ENCODE results near the gene KLK6. TPM values are rescaled to one million over a fixed set of nuclear protein-coding genes. Genes with fewer than 3 reads are reported as not detected.

KLK6 gene
- total and polyA plus RNA-seq, 2 donors (not counting 3 experiments of a cell fraction or from before 2014, with no cell fraction given): 0.12 TPM; not detected in 1

GRCh38 chr19:50998686-50999085, 29.3 kb upstream of the KLK6 start:
- ChIA-PET CTCF (interaction anchor here (2.6 kb wide), 1 partner anchor 22 kb away, joined by 7 read pairs; no protein-coding TSS in a partner anchor), POLR2A (no interaction called here)
- Histone ChIP-seq H3K9me1 (replicated peaks; ENCODE audit: control insufficient read depth, extremely low read depth, insufficient read depth, low read length) (no peaks in the 10 kb centered on the region), H3K4me3 (replicated peaks in 1 of 3; ENCODE audit: insufficient read depth in 1 of 3, low read depth in 1 of 3, low read length in 3 of 3) (no peak overlapping the region), H3K27me3 (ENCODE audit: control insufficient read depth in 2 of 2, insufficient read depth in 2 of 2, low read length in 2 of 2) (no peaks in the 10 kb centered on the region), H3K4me2 (ENCODE audit: insufficient read depth, low read length) (no peak overlapping the region), H3K4me1 (ENCODE audit: control insufficient read depth, extremely low read depth, insufficient read depth, low read length) (no peaks in the 10 kb centered on the region), H4K20me1 (replicated peaks; ENCODE audit: control insufficient read depth, extremely low read depth, insufficient read depth, low read length) (no peaks in the 10 kb centered on the region), H3K9ac (replicated peaks; ENCODE audit: extremely low read depth, insufficient read depth, low read length) (no peak overlapping the region), H3K27ac (ENCODE audit: insufficient read depth, low read depth, low read length) (no peak overlapping the region), H3K79me2 (ENCODE audit: control insufficient read depth, insufficient read depth, low read length) (no peaks in the 10 kb centered on the region), H3K9me3 (replicated peaks; ENCODE audit: control insufficient read depth, insufficient read depth, low read length) (no peaks in the 10 kb centered on the region), H3K36me3 (ENCODE audit: control insufficient read depth in 2 of 2, extremely low read depth in 1 of 2, insufficient read depth in 2 of 2, low read length in 2 of 2) (no peaks in the 10 kb centered on the region), H2AFZ (ENCODE audit: low read depth, low read length) (no peak overlapping the region)
- DNase-seq (ENCODE audit: low read depth, low spot score) (no peak), FAIRE-seq (no peak)
- intact Hi-C loops (cut with micrococcal nuclease): no loop called here
- dilution Hi-C loops (cut with MboI; ENCODE audit: extremely low pct_ligation_motif_present, low sequenced_read_pairs): no loop called here
- no peak for TF ChIP-seq JUN (IDR thresholded peaks at IDR 0.05; ENCODE audit: borderline replicate concordance, insufficient read depth, insufficient read length, low read depth)
- TF ChIP-seq POLR2A (IDR thresholded peaks at IDR 0.05; ENCODE audit: low read depth, low read length): no peak
- TF ChIP-seq POLR2AphosphoS5 (IDR thresholded peaks at IDR 0.05; ENCODE audit: insufficient read depth, low read depth, low read length): no peak
- TF ChIP-seq CTCF (IDR thresholded peaks at IDR 0.05; ENCODE audit: extremely low read depth in 1 of 2, insufficient read depth in 1 of 2, low read depth in 1 of 2, low read length in 2 of 2): no peak
- TF ChIP-seq MYC (IDR thresholded peaks at IDR 0.05; ENCODE audit: low read depth, low read length): no peak
- TF ChIP-seq FOS (IDR thresholded peaks at IDR 0.05; ENCODE audit: borderline replicate concordance, insufficient read depth, low read length): no peak
- no peak for TF ChIP-seq GATA2 (IDR thresholded peaks at IDR 0.05; ENCODE audit: insufficient read depth, insufficient read length, low read depth, low read length)
- TF ChIP-seq EZH2 (IDR thresholded peaks at IDR 0.05; ENCODE audit: borderline replicate concordance, low read depth, low read length, severe bottlenecking): no peak
- TF ChIP-seq MAX (IDR thresholded peaks at IDR 0.05; ENCODE audit: insufficient read depth, insufficient read length): no peak
- no TSS peak for BruUV-seq (replicated peaks)

All from endothelial cell of umbilical vein (primary cell).